Sigmoid colon (tissue), 7 donors: ENCODE data around the gene CCNC. TPM values are rescaled to one million over a fixed set of nuclear protein-coding genes. Genes with fewer than 3 reads are reported as not detected.

Experiments used
- DNase-seq: peaks from one replicate; pipeline ENCODE4 v3.0.0-alpha.2; 2019
- H3K27ac ChIP-seq, 4 donors: fragments of 200-600 bp; sonication (generic); one replicate each; pipeline ENCODE4 v1.5.1; 2016 to 2019; ENCODE audit warnings: mild to moderate bottlenecking in 1 of 4
- H3K27me3 ChIP-seq, 3 donors: fragments of 200-600 bp; sonication (generic); one replicate each; pipeline ENCODE4 v1.5.1; 2019; ENCODE audit warnings: mild to moderate bottlenecking in 1 of 3
- H3K36me3 ChIP-seq, 4 donors: fragments of 200-600 bp; sonication (generic); one replicate each; pipeline ENCODE4 v1.5.1; 2016 to 2019
- H3K4me1 ChIP-seq, 4 donors: fragments of 200-600 bp; sonication (generic); one replicate each; pipeline ENCODE4 v1.5.1; 2017 to 2019
- H3K4me3 ChIP-seq, 4 donors: fragments of 200-600 bp; sonication (generic); one replicate each; pipeline ENCODE4 v1.5.1; 2017 to 2019; ENCODE audit warnings: mild to moderate bottlenecking in 2 of 4, moderate library complexity in 1 of 4
- H3K9me3 ChIP-seq, 4 donors: fragments of 200-600 bp in 3 of 4; sonication (generic) in 3 of 4; one replicate each; pipeline versions ENCODE4 v1.5.1 to v1.6.1; 2013 to 2019
- EP300 ChIP-seq, 4 donors: sonication (generic); formaldehyde crosslinking; IDR thresholded peaks; one replicate each; pipeline ENCODE4 v1.6.1; 2017; ENCODE audit warnings: antibody characterized with exemption in 4 of 4
- POLR2A ChIP-seq, 2 donors: fragments of 450-650 bp; IDR thresholded peaks; one replicate each; pipeline ENCODE4 v1.6.1; 2016; ENCODE audit warnings: antibody characterized with exemption in 2 of 2, mild to moderate bottlenecking in 2 of 2, moderate library complexity in 2 of 2
- POLR2AphosphoS5 ChIP-seq, 4 donors: sonication (generic); formaldehyde crosslinking; IDR thresholded peaks; one replicate each; pipeline ENCODE4 v1.6.1; 2017; ENCODE audit warnings: antibody characterized with exemption in 4 of 4
- WGBS, 2 donors: extraction: QIAGEN DNeasy Blood & Tissue Kit; methylation state at CpG; one replicate each; pipeline ENCODE4 v1.1.7; 2013; 5-methylcytosine and 5-hydroxymethylcytosine counted together
- intact Hi-C: fragments of 100-400 bp; cut with DNase I; formaldehyde crosslinking; loops from one replicate; pipeline ENCODE4 v1.15.1; 2023
- polyA plus RNA-seq, 3 donors: library from polyadenylated mRNA; stranded (reverse); fragments of 200-250 nt; gene quantifications; one replicate each; pipeline ENCODE4 v1.2.3, GENCODE V29; 2013
- total RNA-seq, 4 donors: library from RNA; depleted of rRNA; stranded (reverse); fragments of >200 nt; gene quantifications; one replicate each; pipeline ENCODE4 v1.1.0, GENCODE V29; 2016
- TF ChIP-seq, protein P1 (sequence below), 4 experiments: fragments of 450-650 bp in 3 of 4; fragments of 200-600 bp in 1 of 4; IDR thresholded peaks; one replicate each; pipeline ENCODE4 v1.5.1; 2016 to 2019; ENCODE audit warnings: antibody characterized with exemption in 4 of 4, mild to moderate bottlenecking in 3 of 4, moderate library complexity in 2 of 4
- donor health status: healthy with polysubstance abuse.
- donor health status: Bipolar disorder and iron deficiency.
- donor health status: healthy.

Gene CCNC
- total and polyA plus RNA-seq, 7 donors = 30.5 to 65.3 (median 56.5) TPM

DNA sequence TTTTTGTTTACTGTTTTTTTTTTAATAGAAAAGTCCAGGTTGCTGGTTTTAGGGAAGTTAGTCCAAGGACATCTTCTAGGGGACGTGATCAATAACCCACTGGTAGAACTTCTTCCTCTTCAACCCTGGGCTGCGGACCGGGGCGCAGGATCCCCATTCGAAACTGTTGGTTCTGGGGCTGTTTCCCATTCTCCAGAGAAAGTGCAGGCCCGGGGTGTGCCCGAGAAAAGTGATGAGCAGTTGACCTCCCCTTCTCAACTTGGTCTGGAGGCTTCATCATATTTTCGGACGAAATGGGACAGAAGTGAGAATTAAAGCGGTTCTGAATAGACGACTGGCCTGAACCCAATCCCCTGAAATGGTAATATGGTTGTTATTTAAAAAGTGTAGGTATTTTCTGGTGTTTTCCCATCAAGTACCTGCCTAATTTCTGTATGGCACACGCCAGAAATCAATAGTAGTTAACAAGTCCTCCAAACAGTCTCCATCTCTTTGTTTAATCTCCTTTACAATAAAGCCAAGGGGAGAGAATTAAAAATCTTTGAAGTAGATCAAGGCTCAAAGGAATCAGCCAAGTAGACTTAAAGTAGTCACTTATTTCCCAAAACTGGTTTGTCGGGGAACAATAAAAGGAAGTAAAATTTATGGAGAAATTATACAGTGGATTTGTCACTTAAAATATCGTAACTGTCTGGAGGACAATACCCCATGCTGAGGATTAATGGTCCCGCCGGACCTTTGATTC lies 37.6 kb upstream of the CCNC start:
- DNase-seq = no peak
- Histone ChIP-seq H3K4me1 (peaks cover 0 to 52% (median 30%) of the 10 kb centered on the region in 4 donors), H3K4me3 (no peak overlapping the region), H3K27me3 (peaks cover 76 to 100% (median 98%) of the 10 kb centered on the region in 3 donors), H3K36me3 (no peaks in the 10 kb centered on the region), H3K9me3 (no peaks in the 10 kb centered on the region), H3K27ac (no peak overlapping the region)
- WGBS, 2 donors = 13 to 22% methylated on average over 16 of the region's 16 CpGs
- intact Hi-C loops = no loop called here
- TF ChIP-seq, protein P1, sequence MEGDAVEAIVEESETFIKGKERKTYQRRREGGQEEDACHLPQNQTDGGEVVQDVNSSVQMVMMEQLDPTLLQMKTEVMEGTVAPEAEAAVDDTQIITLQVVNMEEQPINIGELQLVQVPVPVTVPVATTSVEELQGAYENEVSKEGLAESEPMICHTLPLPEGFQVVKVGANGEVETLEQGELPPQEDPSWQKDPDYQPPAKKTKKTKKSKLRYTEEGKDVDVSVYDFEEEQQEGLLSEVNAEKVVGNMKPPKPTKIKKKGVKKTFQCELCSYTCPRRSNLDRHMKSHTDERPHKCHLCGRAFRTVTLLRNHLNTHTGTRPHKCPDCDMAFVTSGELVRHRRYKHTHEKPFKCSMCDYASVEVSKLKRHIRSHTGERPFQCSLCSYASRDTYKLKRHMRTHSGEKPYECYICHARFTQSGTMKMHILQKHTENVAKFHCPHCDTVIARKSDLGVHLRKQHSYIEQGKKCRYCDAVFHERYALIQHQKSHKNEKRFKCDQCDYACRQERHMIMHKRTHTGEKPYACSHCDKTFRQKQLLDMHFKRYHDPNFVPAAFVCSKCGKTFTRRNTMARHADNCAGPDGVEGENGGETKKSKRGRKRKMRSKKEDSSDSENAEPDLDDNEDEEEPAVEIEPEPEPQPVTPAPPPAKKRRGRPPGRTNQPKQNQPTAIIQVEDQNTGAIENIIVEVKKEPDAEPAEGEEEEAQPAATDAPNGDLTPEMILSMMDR (IDR thresholded peaks at IDR 0.05) = no peak
- TF ChIP-seq POLR2A (IDR thresholded peaks at IDR 0.05) = no peak
- no peak for TF ChIP-seq POLR2AphosphoS5 (IDR thresholded peaks at IDR 0.05)
- TF ChIP-seq EP300 (IDR thresholded peaks at IDR 0.05) = no peak

DNA sequence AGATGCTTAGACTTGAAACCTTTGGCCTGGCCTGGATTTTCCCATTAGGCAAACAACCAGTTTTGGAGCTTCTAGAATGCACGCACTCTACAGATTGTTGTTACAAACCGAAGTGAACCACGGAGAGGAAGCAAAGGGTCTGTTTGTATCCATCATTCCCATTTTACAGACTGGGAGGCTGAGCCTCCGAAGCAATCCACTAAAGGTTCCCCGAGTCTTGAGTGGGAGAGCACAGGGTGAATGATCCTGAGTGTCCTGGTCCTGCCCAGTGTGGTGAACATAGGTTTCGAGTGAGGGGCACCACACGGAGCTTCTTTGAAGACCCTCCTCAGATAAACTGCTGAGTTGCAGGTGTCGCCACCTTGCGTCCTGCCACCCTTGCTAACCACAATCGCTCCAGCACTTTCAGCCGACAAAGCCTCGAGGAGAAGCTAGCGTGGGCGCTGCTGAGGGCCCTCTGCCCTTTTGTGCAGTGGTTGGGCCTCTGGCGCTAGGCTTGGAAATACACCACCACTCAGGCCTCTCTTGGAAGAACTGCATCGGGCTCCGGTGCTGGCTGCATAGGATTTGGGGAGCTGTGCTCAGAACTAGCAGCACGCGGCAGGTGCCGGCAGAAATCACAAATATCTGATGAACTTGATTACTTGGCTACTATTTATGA lies 36.7 kb upstream of the CCNC start:
- 10 to 18% methylated on average over 20 of the region's 20 CpGs for WGBS, 2 donors
- no peaks in the 10 kb centered on the region for H3K9me3 ChIP-seq
- no peak for DNase-seq
- H3K27me3 ChIP-seq = peaks cover 76 to 100% (median 97%) of the 10 kb centered on the region in 3 donors
- TF ChIP-seq, protein P1 (IDR thresholded peaks at IDR 0.05) = no peak
- TF ChIP-seq POLR2AphosphoS5 (IDR thresholded peaks at IDR 0.05) (no peak), EP300 (IDR thresholded peaks at IDR 0.05) (no peak)
- no peak overlapping the region for H3K27ac ChIP-seq
- H3K4me3 ChIP-seq = no peak overlapping the region
- intact Hi-C loops = no loop called here
- H3K36me3 ChIP-seq = no peaks in the 10 kb centered on the region
- peaks cover 0 to 52% (median 30%) of the 10 kb centered on the region in 4 donors for H3K4me1 ChIP-seq

DNA sequence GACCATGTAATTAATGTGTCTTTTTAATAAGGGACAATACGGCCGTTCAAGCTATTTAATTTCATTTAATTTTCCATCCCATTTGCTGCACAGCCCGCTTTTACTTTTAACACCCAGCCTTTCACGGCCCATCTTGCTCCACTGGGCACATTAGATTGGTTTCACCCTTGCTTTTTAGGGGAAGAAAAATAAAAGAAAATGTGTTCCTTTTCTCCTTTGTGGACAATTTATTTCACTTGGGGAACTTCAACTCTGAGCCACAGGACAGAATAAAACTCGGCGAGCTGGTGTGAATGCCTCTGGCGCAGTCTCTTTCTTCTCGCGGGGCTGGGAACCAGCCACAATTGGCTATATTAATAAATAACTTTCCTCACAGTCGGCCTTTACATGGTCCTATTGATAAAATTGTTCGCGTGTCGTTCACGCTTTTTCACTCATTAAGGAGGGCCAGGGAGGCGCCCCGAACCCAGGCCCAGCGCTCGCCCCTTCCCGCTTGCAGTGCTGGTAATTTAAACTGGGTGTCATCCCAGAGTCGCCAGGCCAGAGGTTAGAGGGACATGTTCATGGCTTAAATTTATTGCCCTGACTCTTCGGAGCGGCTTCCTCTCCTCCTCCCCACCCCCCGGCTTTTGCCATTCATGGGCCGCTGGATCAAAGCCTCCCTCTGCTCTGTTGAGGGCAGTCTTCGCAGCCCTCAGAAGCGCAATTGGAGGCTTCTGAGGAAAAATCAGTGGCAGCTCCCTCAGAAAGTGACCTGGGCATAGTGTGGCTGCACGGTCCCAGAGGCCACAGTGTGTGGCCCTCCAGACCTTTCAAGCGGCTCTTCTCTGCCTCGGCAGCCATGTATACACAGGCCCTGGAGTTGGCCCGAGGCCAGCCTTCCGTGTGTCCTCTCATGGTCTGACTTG lies 36.0 kb upstream of the CCNC start:
- Histone ChIP-seq H3K4me1 (peaks cover 0 to 52% (median 30%) of the 10 kb centered on the region in 4 donors), H3K27me3 (peaks cover 68 to 100% (median 97%) of the 10 kb centered on the region in 3 donors), H3K9me3 (no peaks in the 10 kb centered on the region), H3K4me3 (peak overlapping the region in 3 of 4 donors; percentile 20 to 33 (median 31)), H3K27ac (no peak overlapping the region), H3K36me3 (no peaks in the 10 kb centered on the region)
- 8 to 11% methylated on average over 31 of the region's 31 CpGs for WGBS, 2 donors
- TF ChIP-seq POLR2A (IDR thresholded peaks at IDR 0.05) = no peak
- TF ChIP-seq, protein P1 (IDR thresholded peaks at IDR 0.05) = no peak
- no peak for TF ChIP-seq POLR2AphosphoS5 (IDR thresholded peaks at IDR 0.05)
- TF ChIP-seq EP300 (IDR thresholded peaks at IDR 0.05) = no peak
- DNase-seq = no peak
- intact Hi-C loops = no loop called here

DNA sequence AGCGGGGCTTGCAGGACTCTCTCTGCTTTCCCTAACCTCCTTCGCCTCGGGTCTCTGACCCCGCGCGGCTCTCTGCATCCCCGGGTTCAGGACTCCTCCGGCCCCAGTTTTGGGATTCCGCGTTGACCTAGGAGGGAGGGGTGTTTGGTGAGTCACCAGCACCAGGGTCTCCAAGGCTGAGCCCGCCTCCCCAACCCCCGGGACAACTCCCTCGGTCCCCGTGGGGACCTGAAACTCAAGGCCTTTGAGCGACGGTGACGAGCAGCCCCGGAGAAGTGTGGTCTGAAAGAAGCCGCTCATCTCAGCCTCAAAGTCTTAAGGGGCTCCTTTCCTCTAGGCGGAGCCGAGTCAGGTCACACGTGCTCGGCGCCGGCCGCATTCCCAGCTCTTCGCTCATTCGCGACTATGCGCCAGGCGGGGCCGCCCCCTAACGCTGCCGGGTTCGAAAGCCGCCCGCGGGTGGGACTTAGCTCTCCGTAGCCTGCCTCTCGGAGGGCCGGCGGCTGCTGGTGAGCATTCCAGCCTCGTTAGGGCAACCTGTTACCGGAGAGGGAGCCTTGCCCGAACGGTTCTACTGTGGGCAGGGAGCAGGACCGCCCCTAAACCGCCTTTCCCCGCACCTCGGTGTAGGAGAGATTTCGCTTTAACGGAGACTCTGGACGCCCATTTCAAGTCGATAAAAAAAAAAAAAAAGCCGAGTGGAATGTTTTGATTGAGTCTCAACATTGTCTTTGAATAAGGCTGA lies 35.1 kb upstream of the CCNC start:
- Histone ChIP-seq H3K27me3 (peaks cover 60 to 100% (median 92%) of the 10 kb centered on the region in 3 donors), H3K4me3 (peak overlapping the region in 3 of 4 donors; percentile 20 to 33 (median 31)), H3K9me3 (no peaks in the 10 kb centered on the region), H3K36me3 (no peaks in the 10 kb centered on the region), H3K4me1 (peaks cover 0 to 52% (median 30%) of the 10 kb centered on the region in 4 donors), H3K27ac (no peak overlapping the region)
- TF ChIP-seq POLR2A (IDR thresholded peaks at IDR 0.05) (no peak), EP300 (IDR thresholded peaks at IDR 0.05) (no peak), POLR2AphosphoS5 (IDR thresholded peaks at IDR 0.05) (no peak)
- TF ChIP-seq, protein P1 (IDR thresholded peaks at IDR 0.05) = no peak
- DNase-seq = no peak
- 2% methylated on average over 55 of the region's 55 CpGs for WGBS, 2 donors
- intact Hi-C loops = no loop called here
